BE2C (cell line): ENCODE data around the gene MICB.

Experiments
- DNase-seq: peaks from one replicate; pipeline ENCODE4 v3.0.0-alpha.2; 2020
- H3K27me3 ChIP-seq: fragments of 250-450 bp; sonication (Bioruptor Pico); 2 replicates; pipeline ENCODE4 v1.5.1; 2020; ENCODE audit warnings: mild to moderate bottlenecking
- H3K36me3 ChIP-seq: fragments of 250-450 bp; sonication (Bioruptor Pico); 2 replicates; pipeline ENCODE4 v1.5.1; 2020; ENCODE audit warnings: mild to moderate bottlenecking
- H3K4me1 ChIP-seq: fragments of 250-450 bp; sonication (Bioruptor Pico); 2 replicates; pipeline ENCODE4 v1.5.1; 2020
- H3K4me3 ChIP-seq: 2 replicates; pipeline ENCODE4 v1.5.1; 2011; ENCODE audit warnings: low read depth, low read length
- H3K9me3 ChIP-seq: fragments of 250-450 bp; sonication (Bioruptor Pico); 2 replicates; pipeline ENCODE4 v1.5.1; 2020
- CTCF ChIP-seq: IDR thresholded peaks from 2 replicates; pipeline ENCODE4 v1.5.1; 2012; ENCODE audit warnings: mild to moderate bottlenecking, low read depth, low read length

The MICB gene

GRCh38 chr6:31559958-31560696 lies 62.2 kb downstream of the MICB start:
- no peak overlapping the region for H3K4me3 ChIP-seq
- no peak for DNase-seq
- no peaks in the 10 kb centered on the region for H3K27me3 ChIP-seq
- peaks cover 4% of the 10 kb centered on the region for H3K4me1 ChIP-seq
- no peak for TF ChIP-seq CTCF
- no peaks in the 10 kb centered on the region for H3K9me3 ChIP-seq
- H3K36me3 ChIP-seq, result peaks cover 21% of the 10 kb centered on the region

- peaks cover 21% of the 10 kb centered on the region for H3K36me3 ChIP-seq
- TF ChIP-seq CTCF, result no peak
- no peaks in the 10 kb centered on the region for H3K9me3 ChIP-seq
- no peak overlapping the region for H3K4me3 ChIP-seq
- no peaks in the 10 kb centered on the region for H3K27me3 ChIP-seq
- no peak for DNase-seq
- H3K4me1 ChIP-seq, result peaks cover 4% of the 10 kb centered on the region
Measured at GRCh38 chr6:31560697-31561058, 62.7 kb downstream of the MICB start.
